Fibroblast of mammary gland (primary cell): ENCODE data around the gene AGTPBP1.
A peak's percentile ranks its signal among the peaks of the same experiment; 100 is the strongest.

Experiments
- DNase-seq: peaks from one replicate; pipeline ENCODE4 v3.0.0-alpha.2; 2010; ENCODE audit warnings: low read depth
- H3K4me3 ChIP-seq: 2 replicates; pipeline ENCODE4 v1.5.1; 2011; ENCODE audit warnings: low read depth, mild to moderate bottlenecking, low read length, moderate library complexity; ENCODE audit not compliant: control insufficient read depth
- TF ChIP-seq, protein P1 (sequence below): conservative IDR thresholded peaks from 2 replicates; pipeline ENCODE4 v1.5.1; 2011; ENCODE audit warnings: low read depth, low read length, inconsistent platforms; ENCODE audit not compliant: control insufficient read depth, insufficient read depth

Gene AGTPBP1

DNA sequence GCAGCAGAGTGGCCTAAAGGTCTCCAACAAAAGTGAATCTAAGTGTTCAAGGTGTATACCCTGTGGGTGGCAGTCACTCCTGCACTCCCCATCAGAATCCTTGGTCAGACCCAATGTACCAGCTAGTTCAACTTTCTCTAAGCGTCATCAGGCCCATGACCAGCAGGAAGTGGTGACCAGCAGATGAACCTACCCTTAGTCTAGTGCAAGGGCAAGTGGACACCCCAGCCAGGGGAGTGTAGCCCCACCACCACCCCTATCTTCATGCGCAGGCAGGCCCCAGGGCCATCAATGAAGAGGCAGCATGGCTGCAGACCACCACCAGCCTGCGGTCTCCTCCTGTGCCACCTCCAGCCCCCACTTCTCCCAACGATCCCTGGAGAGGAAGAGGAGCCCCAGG is 213.1 kb downstream of the AGTPBP1 start:
- no peak overlapping the region for H3K4me3 ChIP-seq
- no peak for DNase-seq
- TF ChIP-seq, protein P1, sequence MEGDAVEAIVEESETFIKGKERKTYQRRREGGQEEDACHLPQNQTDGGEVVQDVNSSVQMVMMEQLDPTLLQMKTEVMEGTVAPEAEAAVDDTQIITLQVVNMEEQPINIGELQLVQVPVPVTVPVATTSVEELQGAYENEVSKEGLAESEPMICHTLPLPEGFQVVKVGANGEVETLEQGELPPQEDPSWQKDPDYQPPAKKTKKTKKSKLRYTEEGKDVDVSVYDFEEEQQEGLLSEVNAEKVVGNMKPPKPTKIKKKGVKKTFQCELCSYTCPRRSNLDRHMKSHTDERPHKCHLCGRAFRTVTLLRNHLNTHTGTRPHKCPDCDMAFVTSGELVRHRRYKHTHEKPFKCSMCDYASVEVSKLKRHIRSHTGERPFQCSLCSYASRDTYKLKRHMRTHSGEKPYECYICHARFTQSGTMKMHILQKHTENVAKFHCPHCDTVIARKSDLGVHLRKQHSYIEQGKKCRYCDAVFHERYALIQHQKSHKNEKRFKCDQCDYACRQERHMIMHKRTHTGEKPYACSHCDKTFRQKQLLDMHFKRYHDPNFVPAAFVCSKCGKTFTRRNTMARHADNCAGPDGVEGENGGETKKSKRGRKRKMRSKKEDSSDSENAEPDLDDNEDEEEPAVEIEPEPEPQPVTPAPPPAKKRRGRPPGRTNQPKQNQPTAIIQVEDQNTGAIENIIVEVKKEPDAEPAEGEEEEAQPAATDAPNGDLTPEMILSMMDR = no peak

DNA sequence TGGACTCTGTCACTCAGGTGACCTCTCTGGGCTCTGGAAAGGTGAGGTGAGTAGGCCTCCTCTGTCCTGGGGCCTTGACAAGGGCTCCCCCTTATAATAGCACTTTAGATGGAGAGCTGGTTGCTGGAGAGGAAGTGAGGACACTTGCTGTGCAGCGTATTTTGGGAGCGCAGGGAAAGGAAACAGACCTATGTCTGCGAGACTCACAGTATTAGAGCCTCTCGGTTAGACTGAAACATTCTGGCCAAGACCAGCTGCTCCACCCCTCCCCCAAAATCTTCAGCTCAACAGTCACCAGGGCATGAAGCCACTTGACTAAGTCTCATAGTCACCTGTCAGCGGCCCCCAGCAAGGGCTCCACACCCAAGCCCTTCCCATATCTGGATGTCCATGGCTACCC is 213.6 kb downstream of the AGTPBP1 start:
- TF ChIP-seq, protein P1 = no peak
- DNase-seq = no peak
- no peak overlapping the region for H3K4me3 ChIP-seq

DNA sequence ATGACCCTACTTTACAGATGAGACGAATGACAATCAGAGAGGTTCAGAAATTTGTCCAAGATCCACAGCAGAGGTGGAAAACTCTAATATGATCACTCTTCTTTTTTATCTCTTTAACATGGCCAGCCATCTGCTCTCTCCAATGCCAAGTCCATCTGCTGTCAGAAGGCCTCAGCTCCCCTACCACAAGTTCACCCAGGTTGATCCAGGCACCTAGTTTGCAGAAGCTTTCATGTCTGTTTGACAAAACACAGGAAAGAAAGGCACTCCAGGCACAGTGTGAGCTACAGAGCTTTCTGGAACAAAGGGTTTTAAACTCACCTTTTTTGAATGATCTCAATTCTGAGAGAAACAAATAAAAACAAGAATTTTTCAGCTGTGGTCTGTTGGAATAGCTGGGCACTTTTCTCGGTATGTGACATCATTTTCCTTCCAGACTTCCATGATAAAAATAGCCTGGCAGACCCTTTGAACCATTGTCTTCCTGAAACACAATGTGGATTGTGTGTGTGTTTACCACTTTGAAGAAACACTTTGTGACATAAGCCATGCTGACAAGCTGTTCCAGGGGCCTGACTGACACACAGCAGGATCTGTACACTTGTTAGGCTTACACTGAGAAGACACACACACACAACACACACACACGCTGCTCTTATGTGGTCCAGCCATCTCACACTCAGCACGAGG is 214.3 kb downstream of the AGTPBP1 start:
- DNase-seq = no peak
- TF ChIP-seq, protein P1 = no peak
- no peak overlapping the region for H3K4me3 ChIP-seq

DNA sequence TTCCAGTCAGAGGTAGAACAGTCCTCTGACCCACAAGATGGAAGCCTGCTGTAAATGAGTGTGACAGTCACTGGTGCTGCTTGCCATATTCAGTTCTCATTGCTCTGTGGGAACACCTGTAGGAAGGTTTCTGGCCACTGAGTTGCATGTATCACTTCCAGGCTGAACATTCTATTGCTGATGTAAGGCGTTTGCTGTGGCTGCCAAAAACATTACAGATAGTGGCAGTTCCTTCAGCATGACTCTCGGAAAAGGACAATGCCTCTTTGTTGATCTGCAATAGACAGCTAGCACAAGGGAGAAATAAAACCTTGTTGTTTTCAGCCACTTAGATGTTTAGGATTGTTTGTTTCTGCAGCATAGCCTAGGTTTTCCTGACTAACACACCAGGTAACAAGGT is 217.2 kb downstream of the AGTPBP1 start:
- TF ChIP-seq, protein P1 = no peak
- no peak overlapping the region for H3K4me3 ChIP-seq
- no peak for DNase-seq

DNA sequence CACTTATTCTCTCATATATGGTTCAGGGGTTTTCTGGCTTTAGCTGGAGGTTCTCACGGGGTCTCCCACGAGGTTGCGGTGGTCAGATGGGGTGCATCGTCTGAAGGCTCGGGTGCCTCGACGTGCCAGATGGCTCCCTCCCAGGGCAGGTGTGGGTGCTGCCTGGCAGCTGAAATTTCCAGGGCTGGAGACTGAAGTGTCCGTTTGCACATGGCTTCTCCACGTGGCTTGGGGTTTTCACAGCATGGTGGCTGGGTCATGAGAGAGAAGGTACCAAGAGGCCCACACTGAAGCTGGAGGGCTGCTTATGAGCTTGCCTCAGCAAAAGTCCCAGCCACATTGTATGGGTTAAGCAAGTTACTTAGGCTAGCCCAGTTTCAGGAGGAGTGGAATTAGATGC is 218.6 kb downstream of the AGTPBP1 start:
- DNase-seq = no peak
- TF ChIP-seq, protein P1 = no peak
- H3K4me3 ChIP-seq = peak overlapping the region; percentile 48

DNA sequence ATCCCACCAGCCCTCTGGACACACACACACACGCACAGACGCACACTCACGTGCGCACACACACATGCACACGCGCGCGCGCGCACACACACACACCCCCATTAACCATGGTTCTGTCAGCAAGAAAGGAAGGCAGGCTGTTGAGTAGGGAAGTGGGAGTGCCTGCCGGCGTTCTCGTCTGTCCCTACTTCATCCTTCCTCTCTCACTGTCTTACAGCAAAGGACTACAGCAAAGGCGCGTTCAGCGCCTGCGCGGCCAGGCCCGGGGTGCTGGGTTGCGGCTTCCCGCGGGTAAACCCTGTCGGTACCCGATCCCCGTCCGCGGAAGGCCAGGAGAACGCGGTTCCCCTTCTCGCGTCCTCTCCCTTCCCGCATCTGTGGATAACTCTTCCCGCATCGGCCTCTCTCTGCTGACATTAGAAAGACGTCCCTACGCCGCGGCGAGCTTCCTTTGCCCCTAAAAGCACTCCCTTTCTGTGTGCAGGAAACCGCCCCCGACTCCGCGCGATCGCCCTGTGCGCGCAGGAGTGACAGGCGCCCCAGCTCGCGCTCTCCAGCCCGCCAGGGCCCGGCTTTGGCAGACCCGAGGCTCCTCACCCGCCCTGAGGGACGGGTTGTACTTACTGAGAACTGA is 219.2 kb downstream of the AGTPBP1 start:
- H3K4me3 ChIP-seq = peak overlapping the region; percentile 48

More for the DNA sequence above, 219.2 kb downstream of the AGTPBP1 start:
- peak; percentile 42 for DNase-seq
- TF ChIP-seq, protein P1 = no peak
